NCI-H1436 (cell line): ENCODE data around the gene CDON.
"Not testable (repeated sequence)": the region's sequence is repeated elsewhere in the genome, so short reads cannot be mapped to it uniquely, and the experiment has no call there.

Experiments
- DNase-seq: peaks from one replicate; lab custom pipeline; 2025; lab: John Stamatoyannopoulos, UW

CDON gene

GRCh38 chr11:126046570-126047195, 16.0 kb downstream of the CDON start:
- DNase-seq: no peak

- no peak for DNase-seq
Observed at GRCh38 chr11:126039485-126040271, 23.0 kb downstream of the CDON start.

GRCh38 chr11:126035718-126036117, 26.9 kb downstream of the CDON start:
- DNase-seq: no peak

- DNase-seq: no peak
Observed at GRCh38 chr11:126034933-126035425, 27.7 kb downstream of the CDON start.

GRCh38 chr11:126034039-126034932, 28.4 kb downstream of the CDON start:
- DNase-seq: no peak

GRCh38 chr11:126032375-126032774, 30.3 kb downstream of the CDON start:
- DNase-seq: no peak

- DNase-seq: no peak
Observed at GRCh38 chr11:126029805-126030204, 32.9 kb downstream of the CDON start.

GRCh38 chr11:126029237-126029636, 33.4 kb downstream of the CDON start:
- DNase-seq: no peak

GRCh38 chr11:126028534-126028933, 34.1 kb downstream of the CDON start:
- not testable (repeated sequence) for DNase-seq

GRCh38 chr11:126026579-126026978, 36.1 kb downstream of the CDON start:
- DNase-seq: no peak

- no peak for DNase-seq
Observed at GRCh38 chr11:126025822-126026221, 36.8 kb downstream of the CDON start.

GRCh38 chr11:126024123-126024522, 38.5 kb downstream of the CDON start:
- no peak for DNase-seq

GRCh38 chr11:126012852-126013251, 49.8 kb downstream of the CDON start:
- no peak for DNase-seq

GRCh38 chr11:126011754-126012153, 50.9 kb downstream of the CDON start:
- no peak for DNase-seq

- DNase-seq: no peak
Observed at GRCh38 chr11:126011265-126011664, 51.4 kb downstream of the CDON start.

GRCh38 chr11:126008956-126009355, 53.7 kb downstream of the CDON start:
- no peak for DNase-seq

GRCh38 chr11:126007238-126007637, 55.4 kb downstream of the CDON start:
- DNase-seq: no peak

- DNase-seq: no peak
Observed at GRCh38 chr11:126006068-126006467, 56.6 kb downstream of the CDON start.

GRCh38 chr11:126002181-126002580, 60.5 kb downstream of the CDON start:
- DNase-seq: no peak

- no peak for DNase-seq
Observed at GRCh38 chr11:125999234-125999880, 63.3 kb downstream of the CDON start.

GRCh38 chr11:125998267-125998666, 64.4 kb downstream of the CDON start:
- no peak for DNase-seq

GRCh38 chr11:125995313-125995712, 67.4 kb downstream of the CDON start:
- no peak for DNase-seq
